Measurements from ENCODE around the gene DHX15.

GRCh38 chr4:24578364-24578763 is 6.0 kb downstream of the DHX15 start:
- TF ChIP-seq, protein P1, sequence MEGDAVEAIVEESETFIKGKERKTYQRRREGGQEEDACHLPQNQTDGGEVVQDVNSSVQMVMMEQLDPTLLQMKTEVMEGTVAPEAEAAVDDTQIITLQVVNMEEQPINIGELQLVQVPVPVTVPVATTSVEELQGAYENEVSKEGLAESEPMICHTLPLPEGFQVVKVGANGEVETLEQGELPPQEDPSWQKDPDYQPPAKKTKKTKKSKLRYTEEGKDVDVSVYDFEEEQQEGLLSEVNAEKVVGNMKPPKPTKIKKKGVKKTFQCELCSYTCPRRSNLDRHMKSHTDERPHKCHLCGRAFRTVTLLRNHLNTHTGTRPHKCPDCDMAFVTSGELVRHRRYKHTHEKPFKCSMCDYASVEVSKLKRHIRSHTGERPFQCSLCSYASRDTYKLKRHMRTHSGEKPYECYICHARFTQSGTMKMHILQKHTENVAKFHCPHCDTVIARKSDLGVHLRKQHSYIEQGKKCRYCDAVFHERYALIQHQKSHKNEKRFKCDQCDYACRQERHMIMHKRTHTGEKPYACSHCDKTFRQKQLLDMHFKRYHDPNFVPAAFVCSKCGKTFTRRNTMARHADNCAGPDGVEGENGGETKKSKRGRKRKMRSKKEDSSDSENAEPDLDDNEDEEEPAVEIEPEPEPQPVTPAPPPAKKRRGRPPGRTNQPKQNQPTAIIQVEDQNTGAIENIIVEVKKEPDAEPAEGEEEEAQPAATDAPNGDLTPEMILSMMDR (IDR thresholded peaks at IDR 0.05), result no peak
- no peak for TF ChIP-seq POLR2A (IDR thresholded peaks at IDR 0.05)

All from uterus (tissue), 2 donors.